ENCODE data around the gene ALDOB.

ALDOB gene

GRCh38 chr9:101435601-101436079, at the start of gene ALDOB:
ALDOB (minus strand) TSS chr9:101435774; CDS start chr9:101430887, 4,887 bp downstream.
- in situ Hi-C loops (cut with MboI; ENCODE audit: low sequenced_read_pairs) = no loop called here

DNA sequence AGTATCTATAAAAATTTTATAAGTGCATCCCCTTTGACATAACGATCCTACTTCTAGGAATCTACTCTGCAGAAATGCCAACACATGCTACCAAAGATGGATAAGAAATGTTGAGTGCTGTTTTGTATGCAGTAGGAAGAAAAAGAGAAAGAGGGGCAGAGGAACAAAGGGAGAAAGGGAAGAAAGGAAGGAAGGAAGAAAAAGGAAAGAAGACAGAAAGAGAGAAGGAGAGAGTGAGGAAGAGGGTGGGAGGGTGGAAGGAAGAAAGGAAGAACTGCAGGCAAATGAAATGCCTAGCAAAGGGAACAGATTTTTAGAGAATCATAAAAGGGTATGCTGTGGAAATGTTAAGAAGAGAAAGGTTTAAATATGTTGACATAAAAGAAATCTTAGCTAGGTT, 48.5 kb upstream of the ALDOB start:
- in situ Hi-C loops (cut with MboI; ENCODE audit: low sequenced_read_pairs) = no loop called here

- in situ Hi-C loops (cut with MboI; ENCODE audit: low sequenced_read_pairs) = no loop called here
These were observed 45.7 kb upstream of the ALDOB start for GRCh38 chr9:101481261-101481660.

DNA sequence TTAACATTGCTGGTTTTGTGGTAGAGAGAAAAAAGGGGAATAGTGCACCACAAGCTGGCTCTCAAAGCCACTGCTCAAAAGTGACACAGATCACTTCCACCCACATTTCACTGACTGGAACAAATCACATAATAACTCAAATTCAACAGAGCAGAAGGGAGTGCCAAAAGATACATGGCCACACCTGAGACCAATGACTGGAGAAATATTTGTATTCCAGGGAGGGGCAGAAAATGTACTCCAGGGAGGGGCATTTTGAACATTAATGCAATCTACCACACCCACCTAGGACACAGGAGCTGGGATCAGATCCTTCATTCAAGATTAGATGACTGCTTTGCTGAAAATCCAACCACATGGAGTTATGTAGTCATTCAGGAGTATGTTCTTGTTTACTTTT, 44.8 kb upstream of the ALDOB start:
- in situ Hi-C loops (cut with MboI; ENCODE audit: low sequenced_read_pairs) = no loop called here

GRCh38 chr9:101479338-101480030, 43.9 kb upstream of the ALDOB start:
- in situ Hi-C loops (cut with MboI; ENCODE audit: low sequenced_read_pairs) = no loop called here

- in situ Hi-C loops (cut with MboI; ENCODE audit: low sequenced_read_pairs) = no loop called here
These were observed 43.3 kb upstream of the ALDOB start for GRCh38 chr9:101478906-101479305.

DNA sequence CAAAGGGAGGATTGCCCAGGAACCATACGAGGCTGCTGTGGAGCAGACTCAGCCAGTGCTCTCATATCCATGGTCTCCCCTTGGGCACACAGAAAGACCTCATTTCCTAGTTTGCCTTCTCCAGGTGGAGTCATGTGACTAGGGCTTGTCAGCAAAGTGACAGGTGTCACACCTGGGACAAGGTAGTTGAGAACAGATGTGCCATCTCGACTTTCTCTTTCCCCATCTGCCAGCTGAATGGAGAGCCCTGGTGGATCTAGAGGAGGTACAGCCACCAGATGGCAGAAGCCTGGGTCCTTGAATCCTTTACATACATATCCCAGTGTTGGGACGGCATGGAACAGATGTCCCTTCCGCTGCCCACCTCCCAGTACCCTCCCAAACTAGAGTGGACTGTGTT, 42.9 kb upstream of the ALDOB start:
- in situ Hi-C loops (cut with MboI; ENCODE audit: low sequenced_read_pairs) = no loop called here

DNA sequence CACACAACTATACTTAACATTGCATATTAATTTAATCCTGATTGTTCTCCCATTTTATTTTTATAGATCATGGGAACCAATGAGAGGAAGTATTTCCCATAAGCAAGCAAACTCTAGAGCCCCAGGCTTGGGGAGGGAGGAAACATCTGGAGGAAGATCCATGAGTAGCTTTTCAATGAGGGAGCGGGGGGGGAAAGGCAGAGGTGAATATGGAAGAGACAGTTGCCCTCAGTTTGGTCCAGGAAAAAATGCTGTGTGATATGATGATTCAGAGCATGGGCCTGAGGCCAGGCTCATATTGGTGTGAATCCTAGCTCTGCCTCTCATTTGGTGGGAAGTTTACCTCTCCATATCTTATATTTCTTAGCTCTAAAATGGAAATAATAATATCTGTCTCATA, 42.2 kb upstream of the ALDOB start:
- in situ Hi-C loops (cut with MboI; ENCODE audit: low sequenced_read_pairs) = no loop called here

GRCh38 chr9:101477214-101477613, 41.6 kb upstream of the ALDOB start:
- in situ Hi-C loops (cut with MboI; ENCODE audit: low sequenced_read_pairs) = no loop called here

- in situ Hi-C loops (cut with MboI; ENCODE audit: low sequenced_read_pairs) = no loop called here
These were observed 41.1 kb upstream of the ALDOB start for GRCh38 chr9:101476576-101477208.

- in situ Hi-C loops (cut with MboI; ENCODE audit: low sequenced_read_pairs) = no loop called here
These were observed 37.3 kb upstream of the ALDOB start for GRCh38 chr9:101472891-101473290.

DNA sequence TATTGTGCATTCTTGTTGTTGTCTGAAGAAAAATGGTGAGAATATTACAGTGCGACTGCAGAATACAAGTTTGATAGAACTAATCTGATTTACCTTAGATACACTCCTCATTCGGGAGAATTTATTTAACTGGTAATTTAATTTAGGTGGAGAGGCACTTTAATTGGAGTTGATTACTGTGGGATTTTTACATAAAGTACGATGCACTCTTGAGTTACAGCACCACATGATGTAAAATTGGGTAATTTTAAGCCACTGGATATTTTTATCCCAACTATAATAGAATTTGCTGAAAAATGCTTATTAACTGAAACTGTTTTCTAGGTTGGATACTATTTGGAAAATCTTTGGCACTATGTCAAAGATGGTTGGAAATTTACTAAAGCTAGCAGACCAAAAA, 35.4 kb upstream of the ALDOB start:
- in situ Hi-C loops (cut with MboI; ENCODE audit: low sequenced_read_pairs) = no loop called here

DNA sequence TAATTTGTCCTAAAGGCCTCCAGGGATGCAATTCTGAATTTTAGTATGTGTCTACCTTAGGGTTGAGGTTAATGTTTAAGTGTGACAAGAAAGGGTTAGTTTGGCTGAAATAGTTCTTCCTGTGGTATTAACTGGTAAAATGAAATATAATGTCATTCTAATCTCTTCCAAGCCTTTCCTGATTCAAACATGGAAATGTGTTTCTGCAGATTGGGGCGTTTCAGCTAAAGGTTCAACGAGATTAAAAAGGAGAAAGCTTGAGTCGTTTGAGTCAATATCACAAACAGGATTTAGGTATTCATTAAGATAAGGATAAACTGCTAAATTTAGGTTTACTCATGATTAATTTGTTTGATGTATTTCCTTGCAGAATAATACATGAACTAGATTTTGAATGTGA, 34.4 kb upstream of the ALDOB start:
- in situ Hi-C loops (cut with MboI; ENCODE audit: low sequenced_read_pairs) = no loop called here

DNA sequence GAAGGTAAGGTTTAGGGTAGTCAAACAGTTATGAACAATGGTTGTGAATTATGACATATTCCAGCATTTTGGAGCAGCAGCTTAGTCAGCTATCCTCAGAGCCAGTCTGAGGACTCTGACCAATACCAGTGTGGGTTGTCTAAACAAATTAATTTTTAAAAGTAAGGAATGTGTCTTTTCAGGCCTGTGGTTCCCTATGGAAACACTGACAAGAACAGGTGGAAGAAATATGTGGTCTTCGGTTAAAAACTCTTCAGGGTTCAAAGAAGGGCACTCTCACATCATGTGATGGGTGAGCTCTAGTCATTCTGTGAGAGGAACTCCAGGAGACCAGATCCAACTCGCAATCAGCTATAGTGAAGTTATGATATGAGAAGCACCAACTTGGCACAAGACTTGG, 33.5 kb upstream of the ALDOB start:
- in situ Hi-C loops (cut with MboI; ENCODE audit: low sequenced_read_pairs) = no loop called here

DNA sequence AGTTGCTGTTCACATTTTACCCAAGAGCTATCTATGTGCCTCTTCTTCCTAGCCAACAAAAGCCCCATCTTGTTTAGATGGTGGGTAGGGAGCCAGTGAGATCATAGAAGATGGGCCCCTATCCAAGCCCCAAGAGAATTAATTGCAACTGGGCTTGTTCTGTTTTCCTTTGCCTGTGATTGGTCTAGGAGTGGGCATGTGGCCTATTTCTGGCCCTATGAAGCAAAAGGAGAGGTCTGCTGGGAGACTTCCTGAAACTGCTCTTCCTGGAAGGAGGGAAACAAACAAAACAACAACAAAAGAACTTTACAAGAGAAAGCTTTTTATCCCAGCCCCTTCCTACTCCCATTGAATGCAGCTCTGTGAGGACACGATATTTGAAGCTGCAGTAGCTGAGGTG, 32.5 kb upstream of the ALDOB start:
- in situ Hi-C loops (cut with MboI; ENCODE audit: low sequenced_read_pairs) = no loop called here

GRCh38 chr9:101467690-101468089, 32.1 kb upstream of the ALDOB start:
- in situ Hi-C loops (cut with MboI; ENCODE audit: low sequenced_read_pairs) = no loop called here

- in situ Hi-C loops (cut with MboI; ENCODE audit: low sequenced_read_pairs) = no loop called here
These were observed 31.3 kb upstream of the ALDOB start for GRCh38 chr9:101466863-101467262.

GRCh38 chr9:101465326-101465915, 29.8 kb upstream of the ALDOB start:
- in situ Hi-C loops (cut with MboI; ENCODE audit: low sequenced_read_pairs) = no loop called here

GRCh38 chr9:101463397-101463796, 27.8 kb upstream of the ALDOB start:
- in situ Hi-C loops (cut with MboI; ENCODE audit: low sequenced_read_pairs) = no loop called here

DNA sequence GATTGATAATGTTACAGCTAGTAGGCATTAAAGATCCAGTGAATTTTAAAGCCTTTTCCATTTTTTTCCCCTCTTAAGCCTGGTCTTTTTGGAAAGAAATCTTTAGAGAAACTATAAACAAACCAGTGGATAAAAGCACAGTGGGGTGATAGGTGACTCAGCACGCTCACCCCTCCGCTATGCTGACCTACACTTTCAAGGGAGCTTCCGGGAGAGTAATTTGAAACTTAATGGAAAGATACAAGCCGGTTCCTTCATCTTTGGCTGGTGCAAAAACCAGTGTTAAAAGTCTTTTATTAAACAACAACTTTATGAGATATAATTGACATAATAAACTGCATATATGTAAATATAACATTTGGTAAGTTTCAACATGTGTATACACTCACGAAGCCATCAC, 27.0 kb upstream of the ALDOB start:
- in situ Hi-C loops (cut with MboI; ENCODE audit: low sequenced_read_pairs) = no loop called here

GRCh38 chr9:101460965-101461364, 25.4 kb upstream of the ALDOB start:
- in situ Hi-C loops (cut with MboI; ENCODE audit: low sequenced_read_pairs) = no loop called here

DNA sequence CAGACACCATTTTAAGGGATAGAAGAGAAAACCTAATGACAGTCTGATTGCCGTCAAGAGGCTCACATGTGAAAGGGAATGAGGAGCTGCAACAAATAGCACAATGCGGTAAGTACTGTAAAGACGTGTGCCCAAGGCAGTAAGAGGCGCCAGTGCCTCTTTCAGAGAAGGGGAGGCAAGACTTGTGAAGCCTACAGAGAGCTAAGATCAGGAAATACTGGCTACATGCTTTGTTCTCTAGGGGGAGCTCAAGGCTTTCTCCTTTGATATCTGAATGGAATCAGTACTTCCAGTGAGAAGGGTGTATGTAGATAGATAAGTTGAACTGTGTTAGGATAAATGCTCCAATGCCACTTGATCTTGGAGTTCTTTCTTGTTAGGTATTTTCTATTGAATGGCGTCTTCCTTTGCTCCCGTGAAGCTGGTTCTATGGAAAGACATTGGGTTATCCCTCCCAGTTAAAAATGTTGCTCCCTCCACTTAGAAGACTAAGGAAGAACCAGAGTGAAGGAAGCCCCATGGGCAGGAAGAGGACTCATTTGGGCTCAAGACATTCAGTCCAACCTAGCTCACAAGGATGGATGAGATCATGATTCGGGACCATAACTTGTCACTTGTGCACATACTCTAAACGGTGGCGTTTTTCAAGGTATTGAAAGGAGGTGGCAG, 23.5 kb upstream of the ALDOB start:
- in situ Hi-C loops (cut with MboI; ENCODE audit: low sequenced_read_pairs) = no loop called here

All from HL-60/S4 (cell line).